IPS-NIHi7 (cell line): ENCODE measurements around the gene PDPK1.
"Not testable (repeated sequence)": the region's sequence is repeated elsewhere in the genome, so short reads cannot be mapped to it uniquely, and the experiment has no call there.

ENCODE experiments used
- DNase-seq: peaks from one replicate; pipeline ENCODE4 v3.0.0; 2012; ENCODE audit warnings: mixed read lengths; ENCODE audit errors: extremely low spot score

The PDPK1 gene

DNA sequence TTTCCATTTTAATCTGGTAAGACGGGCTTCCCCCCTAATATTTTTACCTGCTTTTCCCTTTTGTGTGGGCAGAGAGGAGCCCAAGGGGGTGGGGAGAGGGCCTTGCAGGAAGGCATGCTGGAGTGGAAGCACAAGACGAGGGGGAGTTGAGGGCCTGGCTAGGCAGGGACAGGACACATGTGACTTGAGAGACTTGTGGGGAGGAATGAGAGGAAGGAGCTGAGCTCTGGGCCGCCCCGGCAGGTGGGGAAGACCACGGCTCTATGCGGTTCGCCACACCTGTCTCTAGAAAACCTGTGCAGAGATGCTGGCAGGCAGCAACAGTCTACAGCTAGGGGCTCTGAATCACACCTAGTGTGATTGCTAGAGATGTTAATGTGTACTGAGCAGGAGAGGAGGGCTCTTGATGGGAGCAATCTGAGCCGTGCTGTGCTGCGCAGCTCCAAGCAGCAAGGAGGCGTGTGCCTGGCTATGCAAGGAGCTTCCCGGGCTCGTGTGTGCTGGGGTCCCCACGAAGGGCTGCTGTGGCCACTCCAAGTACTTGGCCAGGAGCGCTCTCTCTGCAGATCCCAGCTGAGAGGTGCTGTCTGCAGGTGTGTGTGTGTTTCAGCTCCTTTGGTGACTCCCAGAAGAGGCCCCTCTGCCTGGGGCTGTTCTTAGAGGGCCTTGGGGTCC lies 50.2 kb downstream of the PDPK1 start:
- no peak for DNase-seq

DNA sequence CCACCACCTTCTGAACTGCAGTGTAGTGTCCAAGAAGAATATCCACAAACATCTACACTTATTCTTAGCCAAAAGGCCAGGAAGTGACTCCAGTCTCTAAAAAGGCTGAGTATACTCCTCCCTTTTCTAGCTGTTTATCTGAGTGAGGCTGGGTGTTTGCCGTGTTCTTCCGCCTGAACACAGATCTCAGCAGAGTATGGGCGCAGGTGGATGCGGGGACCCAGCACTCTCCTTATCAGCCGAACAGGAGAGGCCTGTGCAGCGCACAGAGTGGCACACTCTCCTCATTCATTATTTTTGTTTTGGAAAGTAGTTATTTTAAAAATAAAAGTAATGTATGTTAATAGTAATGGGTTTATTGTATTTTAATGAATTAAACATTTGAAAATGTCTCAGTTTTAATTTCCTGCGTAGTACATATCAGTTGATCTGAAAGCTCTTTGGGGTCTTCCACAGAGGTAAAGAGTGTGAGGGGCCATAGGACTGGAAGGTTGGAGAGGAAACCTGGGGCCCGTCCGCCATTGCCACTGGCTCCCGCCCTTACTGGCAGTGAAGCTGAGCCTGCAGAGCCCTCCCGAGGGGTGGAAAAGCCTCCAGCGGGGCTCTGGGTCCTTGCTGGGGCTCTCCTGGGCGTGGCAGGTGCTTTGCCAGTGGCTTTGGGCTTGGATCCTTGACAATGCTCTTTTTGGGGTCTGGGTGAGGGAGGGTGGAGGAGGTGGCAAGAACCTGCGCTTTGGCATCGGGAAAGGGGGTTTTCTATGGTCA lies 53.8 kb downstream of the PDPK1 start:
- no peak for DNase-seq

DNA sequence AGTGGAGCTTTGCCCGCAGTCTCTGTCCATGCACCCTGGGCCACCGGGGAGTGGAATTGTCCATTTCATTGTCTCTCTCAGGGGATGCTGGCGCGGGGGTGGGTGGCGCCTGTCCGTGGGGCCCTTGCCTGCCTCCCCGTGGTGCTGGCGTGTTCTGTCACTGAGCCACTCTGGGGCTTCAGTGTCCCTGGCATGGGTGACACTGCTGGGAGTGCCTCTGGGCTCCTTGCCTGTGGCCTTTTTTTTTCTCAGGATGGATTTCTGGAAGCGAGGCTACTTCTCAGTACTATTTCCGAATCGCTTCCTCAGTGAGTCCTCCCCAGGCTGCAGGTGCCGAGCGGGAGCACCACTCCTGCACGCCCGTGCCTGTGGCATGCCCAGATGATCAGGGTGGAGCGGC lies 55.0 kb downstream of the PDPK1 start:
- DNase-seq: no peak

DNA sequence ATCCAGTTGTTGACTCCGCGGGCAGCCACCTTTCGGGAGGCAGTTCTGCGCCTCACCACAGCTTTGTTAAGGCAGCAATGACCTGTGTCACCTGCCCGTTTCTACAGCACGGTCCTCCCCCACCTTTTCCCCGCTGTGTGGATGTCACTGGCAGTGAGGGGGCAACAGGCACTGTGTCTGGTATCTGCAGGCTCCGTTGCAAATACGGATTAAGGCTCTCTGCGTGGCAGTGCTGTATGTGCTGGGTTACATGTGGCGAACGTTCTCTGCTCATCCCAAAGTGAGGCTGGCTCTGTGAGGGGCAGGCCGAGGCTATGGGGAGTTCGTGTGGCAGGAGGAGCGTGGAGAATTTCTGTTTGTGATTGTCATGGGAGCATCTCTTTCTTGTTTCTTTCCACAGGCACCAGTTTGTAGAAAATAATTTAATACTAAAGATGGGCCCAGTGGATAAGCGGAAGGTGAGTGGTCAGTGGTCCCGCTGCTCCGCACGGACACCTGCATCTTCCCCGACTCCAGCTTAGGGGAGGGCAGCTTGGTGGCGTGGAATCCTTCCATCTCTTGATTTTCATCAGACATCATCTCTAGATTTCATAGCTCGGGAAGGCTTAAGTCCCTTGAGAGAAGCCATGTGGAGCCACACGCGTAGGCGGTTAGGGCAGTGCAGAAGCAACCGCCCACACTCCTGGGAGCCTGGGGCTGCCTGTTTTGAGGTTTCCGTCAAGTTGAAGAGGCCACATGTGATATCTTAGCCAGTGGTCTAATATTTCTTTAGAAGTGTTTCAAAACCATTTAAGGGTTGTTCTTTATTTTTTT lies 57.8 kb downstream of the PDPK1 start:
- DNase-seq: no peak

DNA sequence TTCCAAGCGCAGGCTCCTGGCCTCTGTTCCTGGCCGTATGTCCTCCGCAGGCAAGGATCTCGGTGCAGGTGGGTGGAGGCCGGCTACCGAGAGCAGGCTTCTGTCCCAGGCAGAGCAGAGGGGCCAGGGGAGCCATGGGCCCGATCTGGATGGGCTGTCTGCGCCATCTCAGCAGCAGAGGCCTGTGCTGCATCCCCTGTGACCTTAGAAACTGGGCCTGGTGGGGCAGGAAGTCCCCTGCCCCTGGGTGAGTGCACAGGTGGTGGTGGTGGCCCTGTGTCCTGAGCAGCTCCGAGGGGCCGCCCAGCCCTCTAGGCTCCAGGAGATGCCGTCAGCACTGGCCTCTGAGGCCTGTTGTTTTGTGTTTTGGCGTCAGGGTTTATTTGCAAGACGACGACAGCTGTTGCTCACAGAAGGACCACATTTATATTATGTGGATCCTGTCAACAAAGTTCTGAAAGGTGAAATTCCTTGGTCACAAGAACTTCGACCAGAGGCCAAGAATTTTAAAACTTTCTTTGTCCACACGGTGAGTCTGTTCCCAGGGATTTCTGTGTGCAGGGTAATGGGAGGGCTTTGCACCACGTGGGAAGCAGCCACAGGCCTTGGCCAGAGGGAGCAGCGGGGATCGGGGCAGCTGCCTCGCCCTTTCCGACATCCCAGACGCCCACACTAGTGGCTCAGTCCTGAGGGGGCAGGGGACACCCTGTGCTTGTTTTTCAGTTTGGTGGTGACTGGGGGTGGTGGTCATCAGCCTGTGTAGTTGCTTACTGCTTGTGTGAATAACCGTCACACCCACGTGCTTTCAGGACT lies 59.1 kb downstream of the PDPK1 start:
- no peak for DNase-seq

DNA sequence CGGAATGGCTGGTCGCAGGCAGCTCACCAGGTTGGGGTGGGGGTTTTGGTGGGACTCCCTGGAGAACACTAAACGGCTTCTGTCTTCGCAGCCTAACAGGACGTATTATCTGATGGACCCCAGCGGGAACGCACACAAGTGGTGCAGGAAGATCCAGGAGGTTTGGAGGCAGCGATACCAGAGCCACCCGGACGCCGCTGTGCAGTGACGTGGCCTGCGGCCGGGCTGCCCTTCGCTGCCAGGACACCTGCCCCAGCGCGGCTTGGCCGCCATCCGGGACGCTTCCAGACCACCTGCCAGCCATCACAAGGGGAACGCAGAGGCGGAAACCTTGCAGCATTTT lies 59.7 kb downstream of the PDPK1 start:
- DNase-seq: no peak

DNA sequence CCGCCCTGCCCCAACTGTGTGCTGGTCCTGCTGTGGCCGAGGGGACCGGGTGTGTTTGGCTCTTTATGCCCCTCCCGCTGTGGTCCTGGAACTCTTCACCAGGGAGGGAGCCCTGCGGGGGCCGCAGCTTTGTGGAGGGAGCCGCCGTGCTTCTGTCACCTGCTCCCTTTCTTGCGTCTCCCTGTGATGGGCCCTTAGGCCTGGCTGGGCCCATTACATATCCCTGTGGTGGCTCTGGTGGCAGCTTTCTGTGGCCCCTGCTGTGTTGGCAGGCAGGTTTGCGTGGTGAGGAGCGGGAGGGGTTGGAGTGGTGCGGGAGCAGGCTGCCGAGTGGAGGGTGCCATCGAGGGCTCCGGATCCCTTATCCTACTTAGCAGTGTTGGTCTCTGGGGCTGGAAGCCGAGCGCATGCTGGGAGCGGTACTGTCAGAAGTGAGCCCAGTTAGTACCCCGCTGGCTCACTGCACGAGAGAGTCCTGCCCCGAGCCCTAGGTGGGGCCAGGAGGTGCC lies 60.4 kb downstream of the PDPK1 start:
- DNase-seq: no peak

DNA sequence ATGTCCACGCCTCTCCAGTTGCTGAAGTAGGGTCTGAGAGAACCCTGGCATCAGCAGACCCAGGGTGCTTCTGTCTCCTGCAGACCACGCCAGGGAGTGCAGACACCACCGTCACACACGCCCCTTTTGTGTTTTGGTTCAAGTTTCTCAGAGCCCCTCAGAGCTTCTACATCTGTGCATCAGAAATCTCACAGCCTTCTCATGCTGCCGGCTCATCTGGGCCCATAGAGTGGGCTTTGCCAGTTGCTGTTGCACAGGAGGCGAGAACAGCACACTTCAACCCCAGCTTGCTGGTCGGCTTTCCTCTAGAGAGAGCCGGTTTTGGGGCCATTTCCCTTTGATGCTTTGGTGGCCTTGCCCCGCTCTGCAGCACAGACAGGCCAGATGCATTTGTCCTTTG lies 60.9 kb downstream of the PDPK1 start:
- DNase-seq: no peak

DNA sequence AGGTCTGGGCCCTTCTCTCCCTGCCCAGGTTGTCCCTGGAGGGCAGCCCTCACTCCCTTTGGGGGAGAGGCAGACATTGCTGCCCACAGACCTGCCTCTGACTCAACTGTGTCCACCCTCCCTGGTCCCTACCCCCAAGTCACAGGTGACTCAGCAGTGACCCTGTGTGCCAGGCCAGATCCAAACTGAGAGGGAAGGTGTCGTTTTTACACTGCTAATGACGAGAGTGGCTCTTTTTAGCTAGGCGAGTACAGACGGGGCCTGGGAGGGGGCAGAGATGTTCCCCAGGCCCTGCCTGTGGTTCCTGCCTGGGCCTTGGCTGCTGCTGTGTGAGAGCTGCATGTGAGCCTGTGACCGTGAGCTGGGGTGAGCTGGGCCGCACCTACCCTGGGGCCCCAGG lies 61.3 kb downstream of the PDPK1 start:
- DNase-seq: not testable (repeated sequence)

DNA sequence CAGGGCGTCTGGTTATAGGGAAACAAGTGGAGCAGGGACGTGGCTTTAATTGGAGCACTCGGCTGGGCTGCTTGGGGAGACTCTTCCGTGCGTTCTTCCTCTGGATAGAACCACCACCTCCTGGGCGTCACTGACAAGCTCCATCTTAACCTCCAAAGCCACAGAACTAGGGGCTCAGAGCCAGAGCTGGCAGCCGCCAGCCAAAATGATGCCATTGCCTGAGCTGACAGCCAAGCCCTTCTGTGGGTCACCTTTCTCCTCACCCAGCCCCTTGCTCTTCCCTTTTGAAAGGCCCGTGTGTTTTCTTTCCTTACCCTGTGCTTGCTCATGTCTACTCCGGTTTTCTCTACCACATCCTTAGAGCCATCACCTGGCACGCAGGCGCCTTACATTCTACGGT lies 62.0 kb downstream of the PDPK1 start:
- DNase-seq: not testable (repeated sequence)

DNA sequence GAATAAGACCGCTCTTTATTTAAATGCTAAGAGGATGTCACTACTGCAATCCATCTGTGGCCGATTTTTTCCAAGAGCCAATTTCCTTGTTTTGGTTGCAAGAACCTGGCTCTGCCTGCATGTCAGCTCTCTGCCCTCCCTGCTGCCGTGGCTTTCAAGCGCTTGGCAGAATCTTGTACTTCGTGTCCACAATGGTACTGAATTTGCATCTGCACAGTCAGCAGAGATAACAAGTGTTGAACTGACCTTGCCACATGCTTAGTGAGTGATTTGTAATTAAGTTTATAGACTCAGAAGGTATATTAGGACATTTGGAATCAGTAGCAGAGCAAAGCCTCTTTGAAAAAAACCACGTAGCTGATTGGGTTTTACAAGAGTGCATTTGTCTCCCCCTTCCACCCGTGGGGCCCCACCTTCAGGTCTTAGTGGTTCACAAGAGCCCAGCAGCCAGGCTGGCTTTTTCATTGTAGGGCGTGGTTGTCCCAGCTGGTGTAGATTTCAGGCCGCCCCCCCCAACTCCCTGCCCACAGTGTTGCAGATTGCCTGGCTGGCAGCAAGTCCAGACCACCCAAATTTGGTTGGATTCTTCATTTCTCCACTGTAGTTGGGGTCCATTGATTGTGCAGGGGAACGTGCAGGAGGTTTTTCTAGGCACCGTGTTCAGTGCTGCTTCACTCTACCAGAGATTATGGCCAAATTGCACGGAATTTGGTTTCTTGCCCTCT lies 63.6 kb downstream of the PDPK1 start:
- not testable (repeated sequence) for DNase-seq

DNA sequence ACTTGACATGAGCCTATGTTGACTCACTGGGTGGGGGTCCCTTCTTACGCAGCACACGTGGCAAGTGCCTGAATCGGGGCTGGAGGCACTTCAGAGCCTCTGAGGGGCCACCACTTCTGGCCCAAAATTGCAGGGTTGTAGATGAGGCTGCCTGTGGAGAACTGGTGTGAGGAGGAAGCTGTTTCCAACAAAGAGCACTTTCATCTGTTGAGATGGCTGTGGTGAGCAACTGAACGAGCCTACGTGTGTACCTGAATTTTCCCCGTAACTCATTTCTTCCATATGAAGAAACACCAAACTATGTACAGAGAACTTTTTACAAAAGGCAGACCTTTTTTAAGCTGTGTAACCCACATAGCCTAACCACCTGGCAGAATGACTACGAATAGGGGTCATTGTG lies 64.4 kb downstream of the PDPK1 start:
- DNase-seq: not testable (repeated sequence)

DNA sequence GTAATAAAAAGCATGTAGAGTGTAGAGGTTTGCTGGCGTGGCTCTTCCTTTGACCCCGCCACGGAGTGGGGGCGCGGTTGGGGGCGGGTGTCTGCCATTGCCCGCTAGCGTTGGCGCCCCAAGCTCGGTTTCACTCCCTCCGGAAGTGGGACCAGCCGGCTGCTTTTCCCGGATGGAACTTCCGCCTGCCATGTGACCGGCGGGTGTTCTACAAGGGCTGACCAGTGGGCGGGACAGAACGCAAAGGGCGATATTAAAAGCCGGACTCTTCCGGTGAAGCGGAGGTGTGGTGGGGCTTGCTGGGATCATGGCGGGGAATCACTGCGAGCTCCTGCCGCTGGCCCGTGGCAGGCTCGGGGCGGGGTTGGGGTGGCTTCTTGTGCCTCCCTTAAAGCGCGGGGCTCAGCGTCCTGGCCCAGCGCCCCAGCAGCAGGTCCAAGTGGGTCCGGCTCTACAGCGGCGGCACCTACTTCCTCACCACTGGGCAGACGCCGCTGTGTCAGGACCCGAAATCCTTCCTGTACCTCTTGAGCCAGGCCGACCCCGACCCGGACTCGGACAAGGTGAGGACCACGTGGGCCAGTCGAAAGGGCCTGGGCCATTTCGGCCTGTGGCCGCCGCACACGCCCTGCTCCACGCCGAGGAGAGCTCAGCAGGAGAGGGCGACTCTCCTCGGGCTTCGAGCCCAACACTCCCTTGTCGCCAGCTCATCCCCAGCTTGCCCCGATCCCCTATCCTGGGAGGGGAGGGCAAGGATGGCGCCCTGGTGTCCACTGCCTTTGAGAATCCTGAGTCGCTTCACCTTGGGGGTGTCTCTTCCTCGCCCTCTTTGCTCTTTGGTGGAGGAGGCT lies 65.6 kb downstream of the PDPK1 start:
- peak; percentile 100 for DNase-seq

DNA sequence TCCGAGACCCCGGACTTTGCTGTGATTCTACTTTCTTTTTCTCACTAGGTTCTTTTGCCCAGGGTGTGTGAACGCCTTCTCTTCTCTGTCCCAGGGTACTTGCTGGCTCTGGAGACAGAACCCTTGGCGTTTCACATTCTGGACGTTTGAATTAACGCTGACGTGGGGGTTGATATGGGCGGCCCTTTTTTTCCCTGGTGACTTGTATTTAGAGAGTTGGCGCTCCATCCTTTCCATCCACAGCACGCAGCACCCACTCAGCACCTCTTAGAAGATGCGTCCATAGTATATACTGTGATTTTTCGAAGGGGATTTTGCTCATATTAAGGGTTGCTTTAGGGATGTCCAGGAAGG lies 66.2 kb downstream of the PDPK1 start:
- DNase-seq: not testable (repeated sequence)

DNA sequence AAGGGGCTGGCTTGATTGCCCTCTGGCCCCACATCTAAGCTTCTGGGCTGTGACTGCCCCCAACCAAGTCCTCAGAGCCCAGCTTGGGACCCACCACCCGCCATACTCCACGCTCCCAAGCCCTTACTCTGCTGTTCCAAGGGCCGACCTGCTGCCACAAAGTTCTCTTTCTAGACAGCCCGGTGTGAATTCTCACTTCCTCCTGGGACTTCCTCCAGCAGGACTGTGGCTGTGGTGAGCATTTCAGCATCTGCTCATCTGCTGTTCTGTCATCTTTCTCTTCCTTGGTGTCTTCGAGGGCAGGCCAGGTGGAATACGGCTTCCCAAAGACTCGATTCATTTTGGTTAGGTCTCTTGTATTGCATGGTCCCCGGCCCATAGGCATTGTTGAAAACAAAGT lies 69.0 kb downstream of the PDPK1 start:
- not testable (repeated sequence) for DNase-seq

DNA sequence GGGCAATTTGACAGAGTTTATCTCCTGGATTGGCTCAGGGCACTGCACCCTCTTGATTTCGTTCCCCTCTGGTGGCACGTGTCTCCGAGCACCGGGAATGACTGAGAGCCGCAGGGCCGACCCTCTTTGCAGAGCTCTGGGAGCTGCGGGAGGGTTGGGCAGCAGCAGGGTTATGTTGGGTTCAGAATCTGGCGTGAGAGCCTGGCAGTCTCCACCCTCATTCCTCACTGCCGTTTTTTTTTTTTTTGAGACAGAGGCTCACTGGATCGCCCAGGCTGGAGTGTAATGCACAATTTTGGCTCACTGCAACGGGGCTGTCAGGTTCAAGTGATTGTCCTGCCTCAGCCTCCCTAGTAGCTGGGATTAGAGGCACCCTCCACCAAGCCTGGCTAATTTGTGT lies 71.5 kb downstream of the PDPK1 start:
- DNase-seq: not testable (repeated sequence)

DNA sequence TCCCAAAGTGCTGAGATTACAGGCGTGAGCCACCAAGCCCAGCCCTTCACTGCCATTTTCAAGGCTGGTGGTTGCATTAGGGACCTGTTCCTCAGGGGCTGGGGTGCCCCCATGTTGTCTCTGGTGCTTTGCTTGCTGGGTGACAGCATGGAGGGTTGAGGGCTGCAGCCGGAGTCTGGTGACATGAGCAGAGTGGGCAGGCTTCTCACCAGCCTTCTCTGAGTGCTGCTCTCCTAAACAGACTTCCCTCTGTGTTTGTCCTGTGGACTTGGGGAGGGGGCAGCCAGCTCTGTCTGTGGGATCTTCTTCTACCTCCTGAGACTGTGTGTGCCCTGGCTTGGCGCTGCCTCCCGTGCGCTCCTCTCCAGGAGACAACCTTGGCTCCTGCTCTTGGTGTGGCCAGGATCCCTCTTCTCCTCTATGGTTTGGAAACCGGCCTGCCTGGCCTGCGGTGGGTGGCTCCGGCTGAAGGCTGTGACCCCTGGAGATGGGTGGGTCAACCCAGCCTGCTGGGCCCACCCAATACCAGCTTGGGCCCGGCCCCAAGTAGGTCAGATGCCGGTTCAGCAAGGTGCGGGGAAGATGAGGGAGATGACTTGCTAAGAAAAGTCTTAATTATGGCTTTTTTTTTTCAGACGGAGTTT lies 72.1 kb downstream of the PDPK1 start:
- DNase-seq: no peak

DNA sequence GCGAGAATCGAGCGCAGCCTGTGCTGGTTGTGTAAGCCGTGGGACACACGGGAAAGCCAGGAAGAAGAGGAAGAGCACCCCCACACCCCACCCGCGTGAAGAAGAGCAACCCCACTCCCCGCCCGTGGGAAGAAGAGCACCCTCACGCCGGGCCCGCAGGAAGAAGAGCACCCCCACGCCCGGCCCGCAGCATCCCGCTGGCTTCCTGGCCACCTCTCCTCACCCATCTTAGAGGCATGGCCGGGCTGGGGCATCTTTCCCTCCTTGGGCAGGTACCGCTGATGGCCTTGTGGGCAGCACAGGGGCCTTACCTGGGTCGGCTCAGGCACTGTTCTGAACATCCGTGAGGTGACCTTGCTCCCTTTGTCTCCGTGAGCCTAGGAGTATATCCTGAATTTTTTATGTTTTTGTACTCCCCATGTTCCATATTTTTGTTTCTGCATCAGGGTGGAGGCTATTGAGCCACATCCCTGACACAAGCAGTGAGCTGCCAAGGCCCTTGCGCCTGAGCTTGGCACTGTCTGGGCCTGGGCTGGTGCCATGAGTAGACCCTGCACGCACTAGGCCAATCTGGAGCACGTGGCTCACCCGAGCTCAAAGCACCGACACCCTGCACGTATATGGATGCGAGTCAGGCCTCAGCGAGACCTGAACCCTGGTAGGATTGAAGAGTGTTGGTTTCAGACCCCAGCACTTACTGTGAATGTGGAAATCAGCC lies 73.1 kb downstream of the PDPK1 start:
- no peak for DNase-seq

DNA sequence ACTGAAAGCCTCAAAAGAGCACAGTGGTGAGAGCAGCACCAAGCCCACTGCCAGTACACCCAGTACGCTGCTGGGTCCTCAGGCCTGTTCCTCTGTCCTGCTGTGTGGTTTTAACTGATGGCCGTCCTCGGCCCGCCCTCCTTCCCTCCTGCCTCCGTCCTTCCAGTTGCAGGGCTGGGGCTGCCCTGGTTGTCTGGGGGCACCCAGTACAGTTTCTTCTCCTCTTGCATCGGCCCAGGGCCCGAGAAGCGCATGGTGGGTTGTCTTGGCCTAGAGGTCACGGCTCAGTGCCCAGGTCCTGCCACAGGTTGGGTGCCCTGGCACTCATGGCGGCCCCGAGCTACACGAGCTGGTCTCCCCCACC lies 73.7 kb downstream of the PDPK1 start:
- no peak for DNase-seq
